ENCODE results near the gene INHBB.

INHBB gene

DNA sequence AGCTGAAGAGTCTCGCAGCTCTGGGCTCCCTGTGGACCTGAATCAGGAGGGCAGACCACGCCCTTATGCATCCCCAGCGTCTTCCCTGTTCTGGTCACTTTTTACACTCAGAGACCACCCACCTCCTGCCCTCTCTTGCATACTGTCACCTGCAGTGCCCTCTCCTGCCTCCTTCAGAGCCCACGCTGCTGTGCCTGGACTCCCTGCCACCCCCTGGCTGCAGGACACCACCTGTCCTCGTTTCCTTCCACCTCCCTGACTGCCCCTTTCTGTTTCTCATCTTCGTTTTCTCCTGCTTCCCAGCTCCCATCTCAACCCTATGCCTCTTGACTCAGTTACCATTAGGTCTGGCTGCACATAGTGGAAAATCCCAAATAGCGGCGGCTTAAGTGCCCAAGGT lies 9.2 kb upstream of the INHBB start:
- H3K27me3 ChIP-seq (ENCODE audit: control insufficient read depth, insufficient read depth, low read length): no peaks in the 10 kb centered on the region
- no peaks in the 10 kb centered on the region for H3K36me3 ChIP-seq (ENCODE audit: control insufficient read depth, insufficient read depth, low read length)
- peaks cover 8% of the 10 kb centered on the region for H3K4me1 ChIP-seq
- H3K4me3 ChIP-seq (ENCODE audit: low read depth, low read length): no peak overlapping the region
- no peak overlapping the region for H2AFZ ChIP-seq
- TF ChIP-seq, protein P1, sequence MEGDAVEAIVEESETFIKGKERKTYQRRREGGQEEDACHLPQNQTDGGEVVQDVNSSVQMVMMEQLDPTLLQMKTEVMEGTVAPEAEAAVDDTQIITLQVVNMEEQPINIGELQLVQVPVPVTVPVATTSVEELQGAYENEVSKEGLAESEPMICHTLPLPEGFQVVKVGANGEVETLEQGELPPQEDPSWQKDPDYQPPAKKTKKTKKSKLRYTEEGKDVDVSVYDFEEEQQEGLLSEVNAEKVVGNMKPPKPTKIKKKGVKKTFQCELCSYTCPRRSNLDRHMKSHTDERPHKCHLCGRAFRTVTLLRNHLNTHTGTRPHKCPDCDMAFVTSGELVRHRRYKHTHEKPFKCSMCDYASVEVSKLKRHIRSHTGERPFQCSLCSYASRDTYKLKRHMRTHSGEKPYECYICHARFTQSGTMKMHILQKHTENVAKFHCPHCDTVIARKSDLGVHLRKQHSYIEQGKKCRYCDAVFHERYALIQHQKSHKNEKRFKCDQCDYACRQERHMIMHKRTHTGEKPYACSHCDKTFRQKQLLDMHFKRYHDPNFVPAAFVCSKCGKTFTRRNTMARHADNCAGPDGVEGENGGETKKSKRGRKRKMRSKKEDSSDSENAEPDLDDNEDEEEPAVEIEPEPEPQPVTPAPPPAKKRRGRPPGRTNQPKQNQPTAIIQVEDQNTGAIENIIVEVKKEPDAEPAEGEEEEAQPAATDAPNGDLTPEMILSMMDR (IDR thresholded peaks at IDR 0.05): no peak
- no peak overlapping the region for H3K27ac ChIP-seq
- no peaks in the 10 kb centered on the region for H3K79me2 ChIP-seq
- no peaks in the 10 kb centered on the region for H3K9me3 ChIP-seq (ENCODE audit: control insufficient read depth, low read length)
- no peak overlapping the region for H3K4me2 ChIP-seq (ENCODE audit: low read length)
- H3K9ac ChIP-seq: no peak overlapping the region

DNA sequence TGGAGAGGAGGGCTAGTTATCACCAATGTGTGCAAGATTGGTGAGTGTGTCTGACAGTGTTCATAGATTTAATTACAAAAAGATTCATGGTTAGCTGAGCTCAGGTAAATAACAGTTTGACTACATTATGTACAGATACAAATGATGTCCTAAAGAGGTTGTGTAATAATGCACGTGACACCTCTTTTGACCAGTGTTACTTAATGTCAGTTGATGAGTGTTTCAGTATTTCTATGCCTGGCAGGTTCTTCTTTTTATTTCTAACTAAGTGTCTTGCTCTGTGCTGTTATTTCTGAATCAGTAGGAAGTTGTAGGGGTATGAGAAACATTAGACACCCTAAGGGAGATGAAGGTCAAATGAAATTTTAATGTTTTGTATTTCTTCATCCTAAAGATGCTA lies 7.9 kb upstream of the INHBB start:
- H3K9me3 ChIP-seq (ENCODE audit: control insufficient read depth, low read length): no peaks in the 10 kb centered on the region
- H3K4me1 ChIP-seq: peaks cover 8% of the 10 kb centered on the region

DNA sequence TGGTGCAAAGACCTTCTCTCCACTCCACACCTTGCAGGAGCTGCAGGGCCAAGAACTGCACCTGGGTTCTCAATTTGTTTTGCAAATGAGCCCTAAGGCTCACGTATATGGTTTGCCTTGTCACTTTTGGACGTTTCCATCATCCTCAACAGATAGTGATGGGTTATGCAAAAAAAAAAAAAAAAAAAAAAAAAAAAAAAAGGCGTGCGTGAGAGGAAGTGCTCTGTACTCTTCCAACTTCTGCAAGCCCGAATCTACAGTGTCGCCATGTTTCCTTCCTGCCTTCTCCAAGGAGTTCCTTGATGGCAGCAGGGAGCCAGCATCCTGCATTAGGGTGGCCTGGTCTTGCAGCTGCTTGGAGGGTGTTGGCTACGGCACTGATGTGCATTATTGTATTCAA lies 4.0 kb upstream of the INHBB start:
- Histone ChIP-seq H2AFZ (no peak overlapping the region), H3K9me3 (ENCODE audit: control insufficient read depth, low read length) (no peaks in the 10 kb centered on the region), H3K9ac (no peak overlapping the region), H3K4me3 (ENCODE audit: low read depth, low read length) (no peak overlapping the region), H3K27ac (no peak overlapping the region), H3K36me3 (ENCODE audit: control insufficient read depth, insufficient read depth, low read length) (no peaks in the 10 kb centered on the region), H3K4me1 (peaks cover 8% of the 10 kb centered on the region), H3K27me3 (ENCODE audit: control insufficient read depth, insufficient read depth, low read length) (no peaks in the 10 kb centered on the region), H3K4me2 (ENCODE audit: low read length) (no peak overlapping the region), H3K79me2 (no peaks in the 10 kb centered on the region)
- TF ChIP-seq, protein P1 (IDR thresholded peaks at IDR 0.05): no peak

More for the DNA sequence above, 7.9 kb upstream of the INHBB start:
- Histone ChIP-seq H3K4me2 (ENCODE audit: low read length) (no peak overlapping the region), H3K27ac (no peak overlapping the region), H3K79me2 (no peaks in the 10 kb centered on the region), H2AFZ (peak overlapping the region; percentile 8), H3K27me3 (ENCODE audit: control insufficient read depth, insufficient read depth, low read length) (no peaks in the 10 kb centered on the region), H3K9ac (no peak overlapping the region), H3K36me3 (ENCODE audit: control insufficient read depth, insufficient read depth, low read length) (no peaks in the 10 kb centered on the region), H3K4me3 (ENCODE audit: low read depth, low read length) (no peak overlapping the region)
- TF ChIP-seq, protein P1 (IDR thresholded peaks at IDR 0.05): no peak

DNA sequence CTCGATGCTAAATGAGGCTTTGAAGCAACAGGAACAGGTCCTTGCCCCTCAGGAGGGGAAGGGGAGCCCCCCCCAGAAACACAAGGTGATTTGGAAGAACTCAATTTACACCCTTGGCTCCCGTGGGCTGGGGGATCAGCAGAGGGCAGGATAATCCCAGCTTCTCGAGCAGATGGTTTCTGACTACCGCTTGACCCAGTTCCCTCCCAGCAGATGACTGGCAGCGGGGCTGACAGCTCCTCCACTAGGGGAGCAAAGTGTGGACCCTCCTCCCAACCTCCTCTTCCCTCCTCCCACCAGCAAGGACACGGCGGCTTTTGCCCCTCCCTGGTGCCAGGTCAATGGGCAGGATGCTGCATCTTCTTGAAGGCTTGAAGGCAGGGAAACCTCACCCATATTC lies 3.5 kb upstream of the INHBB start:
- Histone ChIP-seq H3K4me3 (ENCODE audit: low read depth, low read length) (no peak overlapping the region), H3K36me3 (ENCODE audit: control insufficient read depth, insufficient read depth, low read length) (no peaks in the 10 kb centered on the region), H3K4me2 (ENCODE audit: low read length) (no peak overlapping the region), H3K4me1 (peaks cover 10% of the 10 kb centered on the region), H3K9ac (no peak overlapping the region), H3K27me3 (ENCODE audit: control insufficient read depth, insufficient read depth, low read length) (no peaks in the 10 kb centered on the region), H2AFZ (no peak overlapping the region), H3K9me3 (ENCODE audit: control insufficient read depth, low read length) (no peaks in the 10 kb centered on the region), H3K27ac (no peak overlapping the region), H3K79me2 (no peaks in the 10 kb centered on the region)
- TF ChIP-seq, protein P1 (IDR thresholded peaks at IDR 0.05): no peak

DNA sequence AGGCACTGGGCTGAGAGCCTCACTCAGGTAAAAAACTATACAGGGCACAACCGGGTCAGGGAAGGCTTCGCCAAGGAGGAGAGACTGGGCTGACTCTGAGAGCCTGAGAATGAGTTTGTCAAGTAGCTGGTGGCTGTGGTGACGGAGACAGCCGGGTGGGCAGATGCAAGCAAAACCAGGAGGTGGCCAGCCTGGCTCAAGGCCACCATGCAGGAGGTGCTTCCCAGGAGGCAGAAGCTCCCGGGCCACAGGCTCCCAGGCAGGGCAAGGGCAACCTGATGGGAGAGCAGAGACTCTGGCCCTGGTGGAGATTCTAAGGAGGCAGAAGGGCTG lies 2.9 kb upstream of the INHBB start:
- Histone ChIP-seq H3K27ac (no peak overlapping the region), H3K9ac (no peak overlapping the region), H3K4me1 (peaks cover 9% of the 10 kb centered on the region), H3K27me3 (ENCODE audit: control insufficient read depth, insufficient read depth, low read length) (no peaks in the 10 kb centered on the region), H3K9me3 (ENCODE audit: control insufficient read depth, low read length) (no peaks in the 10 kb centered on the region), H2AFZ (peak overlapping the region; percentile 69), H3K4me3 (ENCODE audit: low read depth, low read length) (no peak overlapping the region), H3K4me2 (ENCODE audit: low read length) (no peak overlapping the region), H3K36me3 (ENCODE audit: control insufficient read depth, insufficient read depth, low read length) (no peaks in the 10 kb centered on the region), H3K79me2 (no peaks in the 10 kb centered on the region)
- TF ChIP-seq, protein P1 (IDR thresholded peaks at IDR 0.05): no peak

Measured in parathyroid adenoma (tissue), 2 donors.